Activated CD4-positive, alpha-beta T cell treated with anti-CD3 and anti-CD28 coated beads for 36 hours (primary cell): ENCODE data around the gene HIP1. TPM values are rescaled to one million over a fixed set of nuclear protein-coding genes. Genes with fewer than 3 reads are reported as not detected.
"Not testable (repeated sequence)": the region's sequence is repeated elsewhere in the genome, so short reads cannot be mapped to it uniquely, and the experiment has no call there.

Experiments
- ATAC-seq: fragments of 200-7000 bp; cut with Tn5 transposase; one replicate; pipeline ENCODE4 v1.10.0; 2021; ENCODE audit warnings: mild to moderate bottlenecking, moderate library complexity
- CTCF ChIA-PET: fragments of 350-600 bp; sonication (Branson Sonifier 250); formaldehyde crosslinking; loops from one replicate; lab custom pipeline; 2021; ENCODE audit warnings: antibody characterized with exemption; lab: Charles Lee
- POLR2A ChIA-PET: fragments of 350-600 bp; sonication (Branson Sonifier 250); formaldehyde crosslinking; loops from one replicate; lab custom pipeline; 2021; ENCODE audit warnings: antibody characterized with exemption, inconsistent platforms; lab: Charles Lee
- DNase-seq: peaks from one replicate; pipeline ENCODE4 v3.0.0-alpha.2; 2020
- H3K27ac Mint-ChIP-seq: one replicate; pipeline ENCODE4 v1.8.0; 2021; ENCODE audit warnings: mixed read lengths
- H3K27me3 Mint-ChIP-seq: one replicate; pipeline ENCODE4 v1.8.0; 2021; ENCODE audit warnings: mixed read lengths
- H3K36me3 Mint-ChIP-seq: one replicate; pipeline ENCODE4 v1.8.0; 2021; ENCODE audit warnings: low read depth, mixed read lengths
- H3K4me1 Mint-ChIP-seq: one replicate; pipeline ENCODE4 v1.8.0; 2021; ENCODE audit warnings: mixed read lengths
- H3K4me3 Mint-ChIP-seq: one replicate; pipeline ENCODE4 v1.8.0; 2021; ENCODE audit warnings: mild to moderate bottlenecking, moderate library complexity, mixed read lengths
- H3K9me3 Mint-ChIP-seq: one replicate; pipeline ENCODE4 v1.8.0; 2021; ENCODE audit warnings: low read depth, mixed read lengths
- intact Hi-C, 2 experiments: fragments of 100-400 bp; cut with DNase I in 1 of 2; cut with micrococcal nuclease in 1 of 2; formaldehyde crosslinking; loops; one replicate each; pipeline versions ENCODE4 v1.14.2 to v1.15.1; 2022 to 2024; cut with DNase I, micrococcal nuclease
- total RNA-seq, 2 experiments: library from RNA; stranded (reverse); gene quantifications; one replicate each; pipeline ENCODE4 v1.2.3, GENCODE V29; 2021

The HIP1 gene
- total RNA-seq, 2 experiments from 2014 or later: 4.1 to 5.0 TPM

DNA sequence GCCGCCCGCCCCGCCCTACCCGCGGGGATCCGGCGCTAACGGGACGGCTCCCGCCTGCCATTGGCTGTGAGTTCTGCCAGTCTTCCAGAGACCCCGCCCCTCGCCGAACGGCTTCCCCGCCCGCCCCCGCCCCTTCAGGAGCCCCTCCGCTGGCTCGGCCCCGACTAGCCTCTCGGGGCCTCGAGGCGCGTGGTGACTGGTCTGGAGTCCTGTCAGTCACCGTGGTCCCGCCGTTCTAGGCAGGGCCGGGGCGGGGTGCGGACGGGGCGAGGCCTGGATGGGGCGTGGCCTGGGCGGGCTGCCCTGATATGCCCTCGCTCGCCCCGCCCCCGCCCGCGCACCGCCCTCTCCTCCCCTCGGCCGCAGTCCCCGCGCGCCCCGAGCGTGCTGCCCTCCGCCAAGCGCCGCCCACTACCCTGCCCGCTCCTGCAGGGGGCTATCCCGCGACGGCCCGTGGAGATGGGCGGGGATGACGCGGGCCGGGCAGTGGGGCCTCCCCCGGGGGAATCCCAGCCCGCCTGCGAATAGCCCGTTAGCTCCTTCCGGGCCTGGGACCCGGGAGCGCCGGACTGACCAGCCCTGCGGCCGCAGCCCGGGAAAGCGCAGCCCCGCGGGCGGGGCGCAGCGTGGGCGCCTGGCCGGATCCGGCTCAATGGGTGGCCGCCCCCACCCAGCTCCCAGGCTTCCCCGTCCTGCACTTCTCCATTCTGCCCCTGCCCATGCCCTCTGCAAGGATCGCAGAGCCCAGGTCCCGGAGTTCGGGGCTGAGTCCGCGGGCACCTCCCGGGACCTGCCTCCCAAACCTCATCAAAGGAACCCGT, 444 bp upstream of the HIP1 start:
- intact Hi-C loops: loop anchor here (1.0 to 5.0 kb wide), 10 partner anchors 37 to 667 kb away; partner anchors contain the start of genes MDH2 (in 1 of the 2), POM121C (in 1 of the 2), POR (in 1 of the 2) and RCC1L (in 1 of the 2)
- Mint-ChIP-seq H3K36me3 (no peaks in the 10 kb centered on the region), H3K4me1 (peaks cover 19% of the 10 kb centered on the region), H3K4me3 (peak overlapping the region; percentile 85), H3K9me3 (no peaks in the 10 kb centered on the region), H3K27ac (peak overlapping the region; percentile 91), H3K27me3 (peaks cover 10% of the 10 kb centered on the region)
- POLR2A ChIA-PET: interaction anchor here (0.6 kb wide), 1 partner anchor 460 kb away, joined by 3 read pairs; no protein-coding TSS in a partner anchor
- peak; percentile 99 for ATAC-seq
- CTCF ChIA-PET: interaction anchor here (1.0 to 1.6 kb wide), 4 partner anchors 7 to 138 kb away, joined by 3 to 5 read pairs (median 4); no protein-coding TSS in a partner anchor
- peak; percentile 100 for DNase-seq

DNA sequence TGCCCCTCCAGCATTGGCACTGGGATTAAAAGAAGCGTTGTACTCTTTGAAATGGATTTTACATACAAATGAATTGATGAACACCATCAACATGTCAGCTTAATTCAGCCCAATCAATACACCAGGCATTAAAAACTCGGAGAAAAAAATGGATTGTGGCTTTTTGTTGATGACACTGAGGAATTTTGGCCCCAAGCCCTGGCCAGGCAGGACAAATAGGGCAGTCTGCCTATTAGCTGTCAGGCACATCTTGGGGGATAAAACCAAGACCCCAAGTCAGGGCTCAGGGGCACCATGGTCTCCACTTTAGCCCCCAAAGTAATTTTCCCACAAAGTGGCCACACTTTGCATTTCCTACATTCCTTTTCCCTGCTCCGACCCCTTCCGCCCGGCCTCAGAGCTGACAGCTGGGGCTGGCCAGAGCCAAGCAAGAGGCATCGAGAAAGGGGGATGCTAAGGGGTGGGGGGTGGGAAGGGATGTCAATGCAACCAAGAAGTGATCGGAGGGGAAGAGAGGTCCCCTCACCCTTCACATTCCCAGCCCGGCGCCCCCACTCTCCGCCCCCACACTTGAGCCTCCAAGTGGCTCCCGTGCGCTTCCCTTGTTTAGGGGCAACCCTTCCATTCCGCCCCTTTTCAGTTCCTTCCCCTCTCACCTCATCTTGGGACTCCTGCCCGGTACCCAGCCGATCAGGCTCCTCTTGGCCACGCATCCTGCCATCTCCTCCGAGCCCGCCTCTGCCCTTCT, 711 bp downstream of the HIP1 start:
- Mint-ChIP-seq H3K36me3 (no peaks in the 10 kb centered on the region), H3K4me1 (peaks cover 19% of the 10 kb centered on the region), H3K9me3 (no peaks in the 10 kb centered on the region), H3K27me3 (peaks cover 8% of the 10 kb centered on the region), H3K27ac (peak overlapping the region; percentile 74), H3K4me3 (peak overlapping the region; percentile 85)
- intact Hi-C loops: loop anchor here (2.0 to 5.0 kb wide), 3 partner anchors 211 to 666 kb away; partner anchors contain the start of genes POM121C (in 1 of the 2) and RCC1L (in 1 of the 2)
- POLR2A ChIA-PET: no interaction called here
- CTCF ChIA-PET: interaction anchor here (0.6 to 1.6 kb wide), 3 partner anchors 132 to 625 kb away, joined by 3 to 5 read pairs (median 3); no protein-coding TSS in a partner anchor
- no peak for ATAC-seq
- no peak for DNase-seq

DNA sequence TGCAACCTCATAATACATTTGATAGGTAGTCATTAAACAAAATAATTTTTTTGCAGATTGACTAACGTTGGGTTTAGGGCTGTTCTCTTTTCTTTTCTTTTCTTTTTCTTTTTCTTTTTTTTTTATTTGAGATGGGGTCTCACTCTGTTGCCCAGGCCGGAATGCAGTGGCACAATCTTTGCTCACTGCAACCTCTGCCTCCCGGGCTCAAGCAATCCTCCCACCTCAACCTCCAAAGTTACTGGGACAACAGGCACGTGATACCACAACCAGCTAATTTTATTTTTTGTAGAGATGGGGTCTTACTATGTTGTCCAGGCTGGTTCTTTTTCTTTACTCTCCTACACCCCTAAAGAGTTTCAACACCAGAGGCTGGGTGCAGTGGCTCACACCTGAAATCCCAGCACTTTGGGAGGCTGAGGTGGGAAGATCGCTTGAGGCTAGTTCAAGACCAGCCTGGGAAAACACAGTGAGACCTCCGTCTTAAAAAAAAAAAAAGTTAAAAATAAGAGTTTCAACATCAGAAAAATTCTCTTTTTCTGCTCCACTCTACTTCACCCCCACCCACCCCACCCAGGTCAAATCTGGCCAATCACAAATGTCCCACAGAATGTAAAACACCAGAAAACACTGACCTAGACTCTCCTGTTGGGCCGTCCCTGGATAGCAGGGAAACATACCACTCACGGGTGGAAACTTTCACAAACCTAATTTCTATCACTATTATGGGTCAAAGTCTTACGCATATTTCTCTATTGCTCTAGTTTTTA, 3.0 kb downstream of the HIP1 start:
- Mint-ChIP-seq H3K4me3 (no peak overlapping the region), H3K9me3 (no peaks in the 10 kb centered on the region), H3K36me3 (no peaks in the 10 kb centered on the region), H3K27me3 (peaks cover 4% of the 10 kb centered on the region), H3K27ac (no peak overlapping the region), H3K4me1 (peaks cover 16% of the 10 kb centered on the region)
- POLR2A ChIA-PET: no interaction called here
- DNase-seq (no peak), ATAC-seq (no peak)
- intact Hi-C loops: loop anchor here (5.0 kb wide), 2 partner anchors 208 to 663 kb away; partner anchors contain the start of gene RCC1L (in 1 of the 2)
- CTCF ChIA-PET: interaction anchor here (0.7 kb wide), 1 partner anchor 161 kb away, joined by 6 read pairs; no protein-coding TSS in a partner anchor

DNA sequence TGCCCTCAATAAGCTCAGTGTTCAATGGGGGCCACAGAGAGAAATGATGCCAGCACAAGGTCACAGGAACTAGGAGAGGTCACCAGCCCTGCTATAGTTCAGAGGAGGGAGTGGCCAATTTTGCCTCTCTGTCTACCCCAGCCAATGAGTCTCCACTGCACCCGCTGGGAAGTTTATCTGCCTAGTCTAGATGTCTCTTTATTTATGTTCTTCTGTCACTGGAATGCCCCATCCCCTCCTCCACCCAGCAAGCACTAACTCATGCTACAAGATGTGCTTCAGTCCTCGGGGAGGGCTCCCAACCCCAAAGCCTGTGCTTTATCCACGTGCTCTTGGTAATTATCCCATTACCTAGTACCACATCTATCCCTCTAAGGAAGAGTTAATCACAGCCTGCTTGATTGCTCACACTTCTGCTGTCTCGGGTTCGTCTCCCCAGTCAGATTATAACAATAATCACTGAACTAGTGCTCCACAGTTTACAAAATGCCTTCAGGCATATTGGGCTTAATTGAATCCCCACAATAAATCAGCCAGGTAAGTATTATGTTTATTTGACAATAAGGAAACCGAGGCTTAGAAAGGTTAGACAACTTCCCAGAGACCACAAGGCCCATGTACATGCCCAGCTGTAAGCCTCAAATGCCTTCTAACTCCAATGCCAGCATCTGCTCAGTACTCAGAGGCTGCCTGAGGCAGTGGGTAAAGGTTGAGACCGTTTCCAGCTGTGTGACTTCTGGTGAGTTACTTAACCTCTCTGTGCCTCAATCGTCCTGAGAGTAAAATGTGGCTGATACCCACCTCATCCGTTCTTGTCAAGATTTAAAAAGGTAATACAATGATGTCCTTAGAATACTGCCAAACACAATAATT, 3.9 kb downstream of the HIP1 start:
- intact Hi-C loops: loop anchor here (5.0 kb wide), 2 partner anchors 208 to 663 kb away; partner anchors contain the start of gene RCC1L (in 1 of the 2)
- no peaks in the 10 kb centered on the region for H3K9me3 Mint-ChIP-seq
- CTCF ChIA-PET: no interaction called here
- DNase-seq (no peak), ATAC-seq (no peak)
- H3K4me3 Mint-ChIP-seq: no peak overlapping the region
- H3K27me3 Mint-ChIP-seq: peaks cover 4% of the 10 kb centered on the region
- peaks cover 15% of the 10 kb centered on the region for H3K4me1 Mint-ChIP-seq
- H3K36me3 Mint-ChIP-seq: no peaks in the 10 kb centered on the region
- POLR2A ChIA-PET: no interaction called here
- no peak overlapping the region for H3K27ac Mint-ChIP-seq

DNA sequence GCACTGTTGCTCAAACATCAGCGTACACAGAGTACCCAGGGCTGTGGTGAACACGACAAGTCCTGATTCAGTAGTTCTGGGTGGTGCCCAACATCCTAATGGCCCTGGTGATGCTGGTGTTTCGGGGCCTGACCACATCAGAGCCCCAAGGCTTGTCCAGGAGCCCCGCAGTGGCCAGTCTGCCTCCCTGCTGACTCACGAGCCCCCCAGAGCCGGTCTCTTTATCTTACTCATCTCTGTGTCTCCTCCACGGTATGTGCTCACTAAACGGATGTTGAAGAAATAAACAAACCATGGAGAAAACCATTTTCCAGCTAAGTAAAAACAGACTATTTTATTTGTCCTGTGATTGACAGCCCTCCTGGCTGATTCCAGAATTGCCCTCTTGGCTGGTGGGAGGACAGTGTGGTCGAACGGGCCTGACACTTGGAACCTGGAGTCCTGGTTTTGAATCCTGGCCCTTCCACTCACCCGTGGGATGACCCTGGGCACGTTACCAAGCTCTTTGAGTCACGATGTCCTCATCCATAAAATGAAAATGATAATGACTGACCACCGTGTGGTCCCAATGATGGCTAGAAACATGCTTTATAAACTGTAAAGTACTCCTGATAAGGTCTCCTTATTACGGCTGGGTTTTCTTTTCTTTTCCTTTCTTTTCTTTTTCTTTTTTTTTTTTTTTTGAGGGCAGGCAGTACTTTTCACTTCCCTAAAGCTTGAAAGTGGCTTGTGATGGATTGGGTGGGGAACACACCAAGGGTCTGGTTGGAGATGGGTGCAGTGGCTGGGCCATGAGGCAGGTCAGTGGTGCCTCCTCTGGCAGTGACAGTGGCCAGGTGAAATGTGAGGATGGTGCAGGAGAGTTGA, 5.7 kb downstream of the HIP1 start:
- no peaks in the 10 kb centered on the region for H3K36me3 Mint-ChIP-seq
- H3K27me3 Mint-ChIP-seq: peaks cover 2% of the 10 kb centered on the region
- POLR2A ChIA-PET: no interaction called here
- ATAC-seq (no peak), DNase-seq (no peak)
- H3K27ac Mint-ChIP-seq: no peak overlapping the region
- no peak overlapping the region for H3K4me3 Mint-ChIP-seq
- peaks cover 17% of the 10 kb centered on the region for H3K4me1 Mint-ChIP-seq
- intact Hi-C loops: no loop called here
- no peaks in the 10 kb centered on the region for H3K9me3 Mint-ChIP-seq
- CTCF ChIA-PET: interaction anchor here (0.7 kb wide), 1 partner anchor 9 kb away, joined by 3 read pairs; no protein-coding TSS in a partner anchor

DNA sequence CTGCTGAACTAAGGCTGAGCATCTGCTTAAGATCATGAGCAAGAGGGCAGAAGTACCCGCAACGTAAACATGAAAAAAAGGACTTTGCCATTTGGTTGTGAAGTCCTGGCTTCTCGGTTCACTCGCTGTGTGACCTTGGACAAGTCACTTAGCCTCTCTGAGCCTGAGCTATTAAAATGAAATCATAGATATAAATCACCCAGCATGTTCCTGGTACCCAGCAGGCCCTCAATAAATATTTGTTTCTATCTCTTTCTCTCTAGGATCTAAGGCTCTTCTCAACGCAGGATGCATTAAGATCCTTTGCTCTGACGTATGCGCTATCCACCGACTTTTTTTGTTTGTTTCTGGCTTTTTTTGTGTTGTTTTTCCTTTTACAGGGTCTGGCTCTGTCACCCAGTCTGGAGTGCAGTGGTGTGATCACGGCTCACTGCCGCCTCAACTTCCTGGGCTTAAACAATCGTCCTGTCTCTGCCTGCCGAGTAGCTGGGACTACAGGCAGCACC, 6.7 kb downstream of the HIP1 start:
- no peaks in the 10 kb centered on the region for H3K9me3 Mint-ChIP-seq

DNA sequence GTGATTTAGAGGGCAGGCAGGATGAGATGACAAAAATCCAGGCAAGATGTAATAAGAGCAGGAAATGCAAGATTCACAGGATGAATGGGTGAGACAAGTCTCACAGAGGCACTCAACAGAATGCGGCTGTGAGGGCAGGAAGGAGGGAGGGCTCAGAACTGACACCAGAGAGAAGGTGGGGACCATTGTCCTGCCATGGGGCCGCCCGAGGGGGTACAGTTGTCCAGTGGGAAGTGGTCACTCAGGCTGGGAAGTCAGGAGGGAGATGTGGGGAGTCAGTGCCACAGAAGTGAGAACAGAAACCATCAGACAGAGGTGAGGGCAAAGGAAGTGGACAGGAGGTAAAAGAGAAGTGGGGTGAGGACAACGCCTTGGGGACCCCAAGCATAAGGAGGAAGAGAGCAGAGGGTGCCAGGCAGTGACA, 8.9 kb downstream of the HIP1 start:
- CTCF ChIA-PET: no interaction called here

More for the DNA sequence above, 6.7 kb downstream of the HIP1 start:
- intact Hi-C loops: no loop called here
- DNase-seq (no peak), ATAC-seq (no peak)
- Mint-ChIP-seq H3K36me3 (no peaks in the 10 kb centered on the region), H3K27me3 (peaks cover 2% of the 10 kb centered on the region), H3K27ac (no peak overlapping the region), H3K4me3 (no peak overlapping the region), H3K4me1 (peaks cover 18% of the 10 kb centered on the region)
- CTCF ChIA-PET: interaction anchor here (1.2 kb wide), 1 partner anchor 8 kb away, joined by 3 read pairs; no protein-coding TSS in a partner anchor
- POLR2A ChIA-PET: no interaction called here

DNA sequence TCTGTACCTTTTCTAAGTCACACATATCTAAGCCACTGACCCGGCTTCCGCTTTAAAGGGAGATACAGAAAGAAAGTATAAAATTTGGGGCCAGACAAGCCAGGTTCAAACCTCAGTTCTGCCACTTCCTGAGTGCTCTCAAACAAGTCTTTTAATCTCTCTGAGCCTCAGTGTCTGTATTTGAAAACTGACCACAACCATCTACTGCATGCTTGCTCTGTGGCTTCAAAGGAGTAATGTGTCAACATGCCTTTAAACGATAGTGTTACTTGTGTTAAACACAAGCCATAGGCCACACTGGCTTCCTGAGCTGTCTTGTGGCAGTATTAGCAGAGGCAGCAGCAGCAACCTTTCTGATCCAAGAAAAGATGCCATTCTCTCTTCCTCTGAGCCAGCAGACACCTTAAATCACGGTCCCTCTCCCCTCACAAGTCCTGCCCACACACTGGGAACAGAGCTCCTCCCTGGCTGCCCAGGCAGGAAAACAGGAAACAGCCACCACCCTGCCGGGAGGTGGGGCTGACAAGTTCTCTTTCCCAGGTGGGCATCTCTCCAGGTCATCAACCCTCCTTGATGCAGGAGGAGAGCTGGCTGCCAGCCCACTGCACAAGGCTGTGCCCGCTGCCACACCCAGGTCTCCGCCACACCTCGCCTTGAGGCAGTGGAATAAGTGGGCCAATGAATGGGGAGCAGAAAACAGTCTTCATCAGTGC, 10.7 kb downstream of the HIP1 start:
- CTCF ChIA-PET: interaction anchor here (1.3 kb wide), 1 partner anchor 24 kb away, joined by 3 read pairs; no protein-coding TSS in a partner anchor
- H3K9me3 Mint-ChIP-seq: no peaks in the 10 kb centered on the region
- DNase-seq: peak; percentile 7
- H3K27ac Mint-ChIP-seq: peak overlapping the region; percentile 37
- no peak overlapping the region for H3K4me3 Mint-ChIP-seq
- H3K27me3 Mint-ChIP-seq: no peaks in the 10 kb centered on the region
- intact Hi-C loops: no loop called here
- POLR2A ChIA-PET: no interaction called here
- ATAC-seq: peak; percentile 58
- H3K36me3 Mint-ChIP-seq: no peaks in the 10 kb centered on the region
- H3K4me1 Mint-ChIP-seq: peaks cover 18% of the 10 kb centered on the region

More for the DNA sequence above, 8.9 kb downstream of the HIP1 start:
- no peak for ATAC-seq
- H3K27ac Mint-ChIP-seq: no peak overlapping the region
- no peak for DNase-seq
- H3K9me3 Mint-ChIP-seq: no peaks in the 10 kb centered on the region
- peaks cover 18% of the 10 kb centered on the region for H3K4me1 Mint-ChIP-seq
- POLR2A ChIA-PET: interaction anchor here (0.6 kb wide), 1 partner anchor 46 kb away, joined by 3 read pairs; no protein-coding TSS in a partner anchor
- H3K27me3 Mint-ChIP-seq: no peaks in the 10 kb centered on the region
- no peak overlapping the region for H3K4me3 Mint-ChIP-seq
- no peaks in the 10 kb centered on the region for H3K36me3 Mint-ChIP-seq
- intact Hi-C loops: no loop called here

DNA sequence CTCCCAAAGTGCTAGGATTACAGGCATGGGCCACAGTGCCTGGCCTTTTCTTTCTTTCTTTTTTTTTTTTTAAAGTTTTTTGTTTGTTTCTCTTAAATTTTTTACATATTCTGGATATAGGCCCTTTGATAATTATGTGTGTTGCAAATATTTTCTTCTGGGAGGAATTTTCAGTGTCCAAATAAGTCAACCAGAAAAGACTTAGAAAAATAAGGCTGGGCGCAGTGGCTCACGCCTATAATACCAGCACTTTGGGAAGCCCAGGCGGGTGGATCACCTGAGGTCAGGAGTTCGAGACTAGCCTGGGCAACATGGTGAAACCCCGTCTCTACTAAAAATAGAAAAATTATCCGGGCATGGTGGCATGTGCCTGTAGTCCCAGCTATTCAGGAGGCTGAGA, 11.4 kb downstream of the HIP1 start:
- ATAC-seq, H3K27me3 Mint-ChIP-seq, H3K36me3 Mint-ChIP-seq, H3K9me3 Mint-ChIP-seq, intact Hi-C loops, DNase-seq, H3K4me3 Mint-ChIP-seq, H3K27ac Mint-ChIP-seq, POLR2A ChIA-PET: not testable (repeated sequence)
- CTCF ChIA-PET: interaction anchor here (0.5 to 1.3 kb wide), 2 partner anchors 25 to 445 kb away, joined by 3 to 6 read pairs; no protein-coding TSS in a partner anchor
- H3K4me1 Mint-ChIP-seq: peaks cover 18% of the 10 kb centered on the region
